Hematopoietic multipotent progenitor cell treated with erythropoietin and hydrocortisone succinate and interleukin-3 and kit ligand, for 15 days (in vitro differentiated cells): ENCODE results near the gene DNAH3.
"Not testable (repeated sequence)": the region's sequence is repeated elsewhere in the genome, so short reads cannot be mapped to it uniquely, and the experiment has no call there.

Experiments used
- DNase-seq: peaks from one replicate; pipeline ENCODE4 v3.0.0-alpha.2; 2015; ENCODE audit warnings: low spot score

The DNAH3 gene

DNA sequence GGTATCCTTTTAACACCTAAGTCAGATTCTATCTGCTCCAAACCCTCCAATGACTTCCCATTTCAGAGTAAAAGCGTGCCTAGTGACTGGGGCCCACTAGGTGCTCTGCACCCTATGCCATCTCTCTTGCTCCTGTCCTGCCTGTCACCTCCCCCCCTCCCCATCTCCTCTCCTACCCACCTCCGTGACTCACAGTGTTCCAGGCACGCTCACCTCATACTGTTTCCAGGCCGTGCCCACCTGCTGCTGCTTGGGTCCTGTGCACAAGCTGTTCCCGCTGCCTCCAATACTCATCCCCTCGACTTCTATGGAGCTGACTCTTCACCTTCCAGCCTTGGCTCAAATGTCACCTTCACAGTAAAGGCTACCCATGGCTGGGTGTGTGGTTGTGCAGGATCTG, 21.7 kb downstream of the DNAH3 start:
- DNase-seq: no peak

DNA sequence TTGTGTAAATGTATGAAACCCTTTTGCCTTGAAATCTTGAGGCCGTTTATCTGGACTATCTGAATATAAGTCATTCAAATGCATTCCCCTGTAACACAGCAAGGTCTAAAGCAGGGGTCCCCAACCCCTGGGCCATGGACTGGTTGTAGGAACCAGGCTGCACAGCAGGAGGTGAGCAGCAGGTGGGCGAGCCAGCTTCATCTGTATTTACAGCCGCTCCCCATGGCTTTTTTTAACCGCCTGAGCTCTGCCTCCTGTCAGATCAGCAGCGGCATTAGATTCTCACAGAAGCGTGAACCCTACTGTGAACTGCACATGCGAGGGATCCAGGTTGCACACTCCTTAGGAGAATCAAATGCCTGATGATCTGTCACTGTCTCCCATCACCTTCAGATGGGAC, 24.1 kb downstream of the DNAH3 start:
- no peak for DNase-seq

DNA sequence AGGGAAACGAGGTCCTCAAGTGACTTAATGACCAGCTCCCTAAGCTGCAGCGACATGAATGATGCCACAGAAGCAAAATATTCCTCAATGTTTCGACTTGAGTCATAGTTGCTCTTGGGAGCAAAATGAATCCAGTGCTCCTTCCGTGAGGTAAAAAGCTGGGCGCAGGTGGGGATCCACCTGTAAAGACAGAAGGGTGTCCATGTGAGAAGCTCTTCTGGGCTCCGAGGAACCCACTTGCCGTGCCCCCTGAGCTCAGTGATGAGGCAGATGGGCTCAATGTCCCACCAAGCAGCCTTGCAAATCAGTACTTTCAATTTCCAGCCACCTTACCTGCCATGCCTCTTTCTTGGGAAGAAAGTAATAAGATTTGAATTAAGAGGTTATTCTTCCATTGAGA, 25.5 kb downstream of the DNAH3 start:
- DNase-seq: no peak

DNA sequence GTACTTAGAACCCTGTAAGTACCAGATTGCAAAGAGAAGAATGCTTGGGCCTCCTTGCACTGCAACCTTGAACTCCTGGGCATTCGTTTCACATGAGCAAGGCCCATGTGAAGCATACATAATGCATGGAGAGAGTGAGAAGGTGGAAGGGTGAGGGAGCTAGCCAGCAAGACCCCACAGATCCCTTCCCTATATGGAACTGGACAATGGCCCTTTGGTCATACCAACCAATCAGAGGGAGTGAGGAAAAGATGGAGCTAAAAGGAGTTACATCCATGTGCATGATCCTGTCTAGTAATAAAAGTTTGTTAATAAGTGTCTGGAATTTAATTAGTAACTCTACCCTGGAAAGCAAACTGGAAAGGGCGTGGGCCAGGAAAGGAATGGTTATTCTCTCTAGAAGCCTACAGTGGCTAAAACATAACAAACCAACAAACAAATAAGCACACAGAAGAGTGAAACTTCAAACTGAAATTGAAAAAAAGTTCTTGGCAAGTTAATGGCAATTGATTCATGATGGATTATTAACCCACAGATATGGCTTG, 29.6 kb downstream of the DNAH3 start:
- DNase-seq: no peak

DNA sequence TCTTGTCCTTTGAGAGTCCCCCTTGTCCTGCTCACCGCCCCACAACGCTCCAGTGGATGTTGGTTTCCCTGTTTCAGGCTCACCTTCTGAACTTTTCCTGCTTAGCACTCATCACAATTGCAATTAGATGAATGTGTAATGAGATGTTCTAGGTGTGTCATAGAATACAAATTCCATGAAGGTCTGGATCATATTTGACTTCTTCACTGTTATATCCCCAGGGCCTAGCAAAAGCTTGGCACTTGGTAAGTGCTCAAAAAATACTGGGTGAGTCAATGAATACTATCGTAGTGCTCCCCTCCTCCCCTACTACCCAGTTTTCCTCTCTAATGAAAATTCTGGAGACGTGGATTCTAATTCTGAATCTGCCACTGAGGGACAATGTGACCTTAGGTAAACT, 33.1 kb downstream of the DNAH3 start:
- no peak for DNase-seq

DNA sequence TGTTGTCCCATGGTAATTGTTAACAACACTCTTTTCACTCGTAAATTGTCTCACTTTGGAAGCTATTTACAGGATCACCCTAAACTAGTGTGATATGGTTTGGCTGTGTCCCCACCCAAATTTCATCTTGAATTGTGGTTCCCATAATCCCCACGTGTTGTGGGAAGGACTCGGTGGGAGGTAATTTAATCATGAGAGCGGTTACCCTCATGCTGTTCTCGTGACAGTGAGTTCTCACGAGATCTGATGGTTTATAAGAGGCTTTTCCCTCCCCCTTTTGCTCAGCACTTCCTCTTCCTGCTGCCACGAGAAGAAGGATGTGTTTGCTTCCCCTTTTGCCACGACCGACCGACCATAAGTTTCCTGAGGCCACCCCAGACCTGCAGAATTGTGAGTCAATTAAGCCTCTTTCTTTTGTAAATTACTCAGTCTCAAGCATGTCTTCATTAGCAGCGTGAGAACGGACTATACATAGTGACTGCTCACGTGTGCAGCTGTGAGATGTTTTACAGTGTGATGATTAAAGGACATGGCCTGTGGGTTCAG, 34.4 kb downstream of the DNAH3 start:
- no peak for DNase-seq

DNA sequence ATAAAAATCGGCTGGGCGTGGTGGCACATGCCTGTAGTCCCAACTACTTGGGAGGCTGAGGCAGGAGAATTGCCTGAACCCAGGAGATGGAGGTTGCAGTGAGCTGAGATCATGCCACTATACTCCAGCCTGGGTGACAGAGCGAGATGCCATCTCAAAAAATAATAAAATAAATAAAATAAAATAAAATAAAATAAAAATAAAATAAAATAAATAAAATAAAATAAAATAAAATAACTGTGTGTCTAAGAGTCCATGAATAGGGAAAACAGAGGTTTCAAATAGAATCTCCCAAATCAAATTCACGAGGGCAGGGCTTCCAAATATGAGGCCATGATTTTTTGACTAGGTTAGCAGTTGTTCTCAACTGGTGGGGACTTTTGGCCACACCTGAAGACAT, 35.1 kb downstream of the DNAH3 start:
- DNase-seq: not testable (repeated sequence)

DNA sequence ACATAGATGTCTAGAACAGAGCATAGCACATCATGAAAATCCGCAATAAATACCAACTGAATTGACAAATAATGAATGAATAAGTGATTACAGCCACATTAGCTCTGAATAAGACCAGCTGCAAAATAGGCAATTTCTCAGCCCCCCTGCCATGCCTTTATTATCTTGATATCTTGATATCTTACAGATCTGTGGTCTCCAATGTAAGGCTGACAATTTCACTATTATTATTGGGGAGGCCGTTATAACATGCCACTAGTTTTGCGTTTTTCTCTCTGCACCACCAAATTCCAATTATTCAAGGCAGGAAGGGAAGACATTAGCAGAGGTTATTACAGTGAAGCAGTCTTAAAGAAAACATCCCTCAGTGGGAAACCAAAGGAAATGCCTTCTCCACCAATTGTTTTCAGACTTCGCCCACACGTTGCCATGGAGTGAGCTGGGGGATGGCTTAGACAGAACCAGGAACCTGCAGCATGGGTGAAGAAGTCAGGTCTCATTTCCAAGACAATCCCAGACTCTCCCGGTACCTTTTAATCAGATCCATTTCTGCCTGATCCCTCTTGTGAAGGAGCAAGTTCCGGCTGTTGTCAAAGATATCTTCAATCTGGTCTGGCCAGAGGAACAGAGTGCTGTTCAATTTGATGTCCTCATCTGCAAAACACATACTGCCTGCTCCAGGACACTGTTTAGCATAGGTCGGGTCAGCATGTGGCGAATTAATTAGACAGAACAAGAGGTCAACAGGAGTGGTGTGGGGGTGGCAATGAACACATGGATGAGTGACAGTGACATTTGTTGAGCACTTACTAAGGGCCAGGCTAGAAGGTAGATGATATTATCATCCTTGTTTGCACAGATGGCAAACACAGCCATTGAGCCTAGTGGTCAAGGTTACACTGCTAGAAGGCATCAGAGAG, 46.4 kb downstream of the DNAH3 start:
- DNase-seq: no peak

DNA sequence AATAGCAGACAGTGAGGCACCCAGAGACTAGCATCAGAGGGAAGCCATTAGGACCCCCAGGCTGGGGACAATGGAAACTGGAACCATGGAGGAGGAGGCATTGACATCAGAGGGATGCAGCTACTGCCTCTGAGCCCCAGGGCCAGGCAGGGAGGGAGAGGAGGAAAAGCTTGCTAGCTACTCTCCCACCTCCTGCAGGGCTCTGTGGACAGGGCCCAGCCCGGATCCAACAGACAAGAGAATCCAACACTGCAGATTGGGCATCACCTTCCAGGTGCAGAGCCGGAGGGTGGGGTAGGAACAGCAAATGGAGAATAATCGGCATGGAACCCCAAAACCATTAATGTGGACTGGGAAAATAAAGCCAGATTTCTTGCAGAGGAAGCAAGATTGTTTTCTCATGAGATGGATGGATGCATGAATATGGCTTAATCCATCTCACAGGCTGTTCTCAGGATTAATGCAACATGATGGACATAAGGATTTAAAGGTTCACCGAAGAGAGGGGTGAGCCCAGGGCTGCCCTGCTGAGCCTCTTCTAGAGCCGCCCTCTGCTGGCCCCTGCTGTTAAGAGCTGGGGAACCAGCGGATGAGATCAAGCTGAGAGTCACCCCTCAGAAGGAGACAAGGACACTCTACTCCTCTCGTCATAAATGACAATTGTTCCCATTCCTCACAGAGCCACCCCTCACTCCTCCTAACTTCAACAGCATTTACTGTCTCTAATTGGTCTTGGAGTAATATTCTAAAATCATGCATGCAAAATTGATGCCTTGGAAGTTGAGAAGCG, 48.8 kb downstream of the DNAH3 start:
- no peak for DNase-seq

DNA sequence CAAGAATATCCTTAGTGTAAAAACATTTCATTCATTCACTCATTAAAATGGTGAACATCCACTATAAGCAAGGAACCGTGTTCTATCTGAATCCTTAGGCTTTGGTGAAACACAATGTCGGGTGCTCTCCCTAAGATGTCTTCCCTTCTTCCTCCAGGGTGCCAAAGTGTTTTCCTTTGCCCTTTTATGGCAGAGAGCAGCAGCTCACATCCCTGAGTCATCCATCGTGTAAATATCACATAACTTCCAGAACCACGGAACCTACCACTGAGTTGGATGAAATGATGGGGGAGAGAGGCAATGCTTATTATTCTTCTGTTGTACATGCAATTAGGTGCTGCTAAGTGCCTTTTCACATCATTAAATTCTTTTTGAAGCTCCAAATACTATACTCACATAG, 50.2 kb downstream of the DNAH3 start:
- no peak for DNase-seq

DNA sequence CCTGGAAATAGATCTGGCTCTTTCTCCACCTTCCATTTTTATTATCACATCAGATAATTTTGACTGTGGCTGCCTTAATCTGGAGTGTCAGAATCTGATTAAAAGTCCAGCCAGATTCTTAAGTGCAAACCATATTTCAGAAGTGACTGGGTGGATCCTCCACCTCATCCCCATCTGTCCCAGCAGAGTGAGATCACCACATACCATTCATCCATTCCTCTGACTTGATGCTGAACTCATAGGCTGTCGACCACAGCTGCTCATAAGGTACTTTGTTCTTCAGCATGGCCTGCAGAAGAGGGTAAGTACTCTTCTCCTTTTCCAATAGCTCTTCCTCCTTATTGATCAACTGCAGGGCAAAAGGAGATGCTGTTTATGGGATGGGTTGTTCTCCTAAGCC, 53.5 kb downstream of the DNAH3 start:
- no peak for DNase-seq

DNA sequence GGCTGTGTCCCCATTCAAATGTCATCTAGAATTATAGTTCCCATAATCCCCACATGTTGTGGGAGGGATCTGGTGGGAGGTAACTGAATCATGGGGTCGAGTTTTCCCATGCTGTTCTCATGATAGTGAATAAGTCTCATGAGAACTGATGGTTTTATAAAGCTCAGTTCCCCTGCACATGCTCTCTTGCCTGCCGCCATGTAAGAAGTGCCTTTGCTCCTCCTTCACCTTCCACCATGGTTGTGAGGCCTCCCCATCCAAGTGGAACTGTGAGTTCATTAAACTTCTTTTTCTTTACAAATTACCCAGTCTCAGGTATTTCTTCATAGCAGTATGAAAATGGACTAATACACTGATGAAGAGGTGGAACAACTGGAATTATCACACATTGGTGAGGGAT, 55.9 kb downstream of the DNAH3 start:
- DNase-seq: not testable (repeated sequence)

DNA sequence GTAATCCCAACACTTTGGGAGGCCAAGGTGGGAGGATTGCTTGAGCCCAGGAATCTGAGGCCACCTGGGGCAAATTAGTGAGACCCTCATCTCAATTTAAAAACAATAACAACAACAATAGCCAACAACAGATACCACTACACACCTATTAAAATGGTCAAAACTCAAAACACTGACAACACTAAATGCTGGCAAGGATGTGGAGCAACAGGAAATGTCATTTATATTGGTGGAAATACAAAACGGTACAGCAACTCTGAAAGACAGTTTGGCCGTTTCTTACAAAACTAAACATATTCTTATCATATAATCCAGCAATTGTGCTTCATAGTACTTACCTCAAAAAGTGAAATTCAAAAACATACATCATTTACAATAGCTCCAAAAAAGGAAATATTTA, 57.7 kb downstream of the DNAH3 start:
- DNase-seq: no peak

DNA sequence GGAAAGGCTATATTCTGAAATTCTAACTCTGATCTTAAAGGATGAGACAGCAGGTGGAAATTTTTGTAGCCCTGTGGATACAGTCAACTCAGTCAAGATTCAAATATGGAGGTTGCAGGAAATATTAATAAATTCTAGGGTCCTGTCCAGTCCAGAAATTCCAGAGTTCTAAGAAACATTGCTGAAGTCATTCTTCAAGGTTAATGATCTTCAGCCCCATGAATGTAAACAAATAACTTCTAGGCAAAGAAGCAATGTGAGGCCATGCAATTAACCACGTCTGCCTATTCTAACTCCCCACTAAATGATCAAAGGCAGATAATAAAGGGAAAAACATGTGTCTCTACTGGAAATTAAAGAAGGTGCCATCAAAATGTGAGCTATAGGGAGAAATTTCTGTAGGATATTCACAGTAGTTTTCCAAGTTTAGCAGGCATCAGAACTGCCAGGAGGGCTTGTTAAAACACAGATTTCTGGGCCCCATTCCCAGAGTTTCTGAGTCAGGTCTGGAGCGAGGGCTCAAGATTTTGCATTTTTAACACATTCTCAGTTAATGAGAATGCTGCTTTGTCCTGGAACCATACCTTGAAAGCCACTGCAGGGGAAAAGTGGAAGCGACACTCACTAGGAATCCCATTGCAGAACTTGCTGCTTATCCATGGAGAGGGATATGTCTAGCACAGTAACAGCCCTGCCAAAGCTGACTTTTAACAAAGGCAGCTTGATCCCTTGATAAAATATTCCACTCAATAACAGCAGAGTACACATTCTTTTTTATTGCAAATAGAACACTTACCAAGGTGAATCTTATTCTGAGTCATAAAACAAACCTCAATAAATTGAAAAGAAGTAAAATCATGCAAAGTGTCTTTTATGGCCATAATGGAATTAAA, 61.8 kb downstream of the DNAH3 start:
- DNase-seq: no peak

DNA sequence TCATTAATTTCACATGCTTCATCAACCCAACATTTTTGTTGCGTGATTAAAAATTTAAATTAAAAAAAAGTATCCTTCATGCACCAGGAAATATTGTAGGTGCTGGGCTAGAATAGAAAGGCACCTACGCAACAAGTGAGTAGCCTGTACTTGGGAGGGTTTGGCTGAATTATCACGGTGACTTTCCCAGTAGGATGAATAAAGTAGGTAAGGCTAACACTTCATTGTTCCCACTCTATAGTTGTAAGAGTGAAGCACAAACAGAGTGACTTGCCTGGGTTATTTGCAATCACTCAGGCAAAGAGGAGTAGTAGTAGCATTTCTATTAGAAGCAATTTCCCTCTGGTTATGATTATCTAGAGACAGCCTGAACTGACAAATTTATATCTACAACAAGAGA, 62.5 kb downstream of the DNAH3 start:
- no peak for DNase-seq

DNA sequence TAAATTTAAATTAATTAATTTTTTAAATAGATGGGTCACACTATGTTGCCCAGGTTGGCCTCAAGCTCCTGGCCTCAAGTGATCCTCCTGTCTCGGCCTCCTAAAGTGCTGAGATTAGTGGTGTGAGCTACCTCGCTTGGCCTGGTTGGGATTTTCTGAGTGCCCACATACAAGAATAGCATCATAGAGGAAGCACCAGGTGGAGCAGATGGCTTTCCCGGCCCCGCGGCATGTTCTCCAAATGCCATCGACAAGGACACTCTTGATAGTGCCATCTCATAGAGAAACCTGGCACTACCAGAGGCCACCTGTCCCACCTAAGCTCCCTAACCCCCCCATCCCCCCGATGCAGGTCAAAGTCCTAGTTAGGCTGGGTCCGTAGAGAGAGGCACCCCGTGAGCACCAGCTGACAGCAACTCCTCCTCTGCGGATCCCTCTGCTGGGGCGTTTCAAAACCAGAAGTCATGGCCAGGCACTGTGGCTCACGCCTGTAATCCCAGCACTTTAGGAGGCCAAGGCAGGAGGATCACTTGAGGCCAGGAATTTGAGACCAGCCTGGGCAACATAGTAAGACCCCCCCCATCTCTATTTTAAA, 65.9 kb downstream of the DNAH3 start:
- no peak for DNase-seq

DNA sequence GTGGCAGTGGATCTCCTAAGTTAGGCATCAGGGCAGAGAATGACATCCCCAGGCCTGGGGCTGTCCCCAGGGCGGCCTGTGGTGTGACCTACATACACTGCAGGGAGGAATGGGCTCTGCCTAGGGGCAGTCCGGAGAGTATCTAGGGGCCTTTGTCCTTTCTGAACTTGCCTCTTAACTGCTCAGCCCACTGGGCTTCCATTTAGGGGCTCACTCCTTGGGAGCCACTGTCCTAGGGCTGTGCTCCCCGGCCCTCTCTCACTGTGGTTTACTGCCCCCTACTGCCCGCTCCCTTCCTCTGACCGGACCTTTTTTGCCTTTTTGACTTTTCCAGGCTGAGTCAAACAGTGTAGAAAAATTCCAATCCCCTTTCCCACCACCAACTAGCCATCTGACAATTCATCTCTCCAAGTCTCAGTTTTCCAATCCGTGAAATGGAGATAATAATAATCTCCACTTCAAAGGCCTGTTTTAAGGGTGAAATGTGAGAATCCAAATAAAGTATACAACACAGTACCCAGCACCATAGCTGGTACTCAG, 66.8 kb downstream of the DNAH3 start:
- peak; percentile 46 for DNase-seq

DNA sequence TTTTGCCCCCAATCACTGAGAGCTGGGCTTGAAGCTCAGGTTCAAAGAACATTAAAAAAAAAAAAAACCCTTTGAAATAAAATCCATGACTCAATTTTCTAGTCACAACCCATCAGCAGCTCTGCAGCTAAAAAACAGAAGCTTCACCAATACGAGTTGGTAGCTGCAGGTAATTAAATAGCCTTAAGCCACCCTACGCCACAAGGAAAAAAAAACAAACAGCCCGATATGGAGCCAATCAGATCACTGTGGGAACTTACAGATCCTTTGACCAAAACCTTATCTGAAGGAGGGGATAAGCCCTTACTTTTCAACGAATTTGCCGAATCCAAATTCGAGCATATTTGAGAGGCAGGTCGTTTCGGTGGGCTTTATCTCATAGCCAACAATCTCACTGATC, 69.3 kb downstream of the DNAH3 start:
- DNase-seq: no peak

DNA sequence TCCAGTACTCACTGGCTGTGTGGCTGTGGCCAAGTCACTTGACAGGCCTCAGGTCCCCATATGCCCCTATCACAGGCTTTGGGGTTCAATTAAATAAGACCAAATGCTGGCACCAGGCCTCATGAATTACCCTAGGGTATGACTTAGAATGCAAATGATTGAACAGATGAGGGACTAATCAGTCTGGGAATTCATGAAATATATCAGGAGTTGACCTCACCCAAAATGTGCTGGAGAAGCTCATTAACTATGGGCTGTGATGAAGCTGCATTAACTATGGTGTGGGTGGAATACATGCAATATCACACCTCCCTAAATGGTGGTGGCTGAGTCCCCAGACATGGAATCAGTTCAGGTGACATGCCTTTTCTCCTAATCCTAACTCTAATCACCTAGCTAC, 72.1 kb downstream of the DNAH3 start:
- no peak for DNase-seq

DNA sequence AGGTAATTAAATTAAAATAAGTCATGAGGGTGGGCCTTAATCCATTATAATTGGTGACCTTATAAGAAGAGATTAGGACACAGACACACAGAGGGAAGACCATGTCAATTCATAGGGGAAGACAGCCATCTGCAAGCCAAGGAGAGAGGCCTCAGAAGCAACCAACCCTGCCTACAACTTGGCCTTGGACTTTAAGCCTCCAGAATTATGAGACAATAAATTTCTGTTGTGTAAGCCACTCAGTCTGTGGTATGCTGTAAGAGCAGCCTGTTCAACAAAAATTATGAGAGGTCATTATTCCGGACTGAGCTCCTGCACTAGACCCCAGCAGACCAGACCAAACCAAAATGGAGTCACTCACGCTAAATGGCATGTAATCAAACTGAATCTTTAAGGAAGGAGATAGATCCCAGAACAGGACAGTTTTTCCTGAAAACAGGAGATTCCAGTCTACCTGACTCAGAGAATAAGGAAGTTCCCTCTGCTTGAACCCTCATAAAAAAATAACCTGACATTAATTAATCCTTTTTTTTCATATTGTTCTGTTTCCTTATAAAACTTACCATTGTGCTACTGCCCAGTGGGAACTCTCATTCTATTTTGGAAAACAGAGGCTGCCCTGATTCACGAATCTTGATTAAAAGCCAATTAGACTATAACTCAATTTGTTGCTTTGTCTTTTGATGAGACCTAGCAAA, 74.3 kb downstream of the DNAH3 start:
- DNase-seq: no peak
